Peyer's patch (tissue), 4 donors: Measurements from ENCODE around the gene MLPH. TPM values are rescaled to one million over a fixed set of nuclear protein-coding genes. Genes with fewer than 3 reads are reported as not detected.

Experiments
- DNase-seq, 3 donors: peaks; one replicate each; pipeline ENCODE4 v3.0.0-alpha.2; 2017 to 2019
- H3K27ac ChIP-seq, 4 donors: fragments of 200-600 bp; sonication (generic); one replicate each; pipeline ENCODE4 v1.5.1; 2016 to 2019
- H3K27me3 ChIP-seq, 2 donors: fragments of 200-600 bp; sonication (generic); one replicate each; pipeline ENCODE4 v1.5.1; 2019
- H3K36me3 ChIP-seq, 3 donors: fragments of 200-600 bp; sonication (generic); one replicate each; pipeline ENCODE4 v1.5.1; 2016 to 2019
- H3K4me1 ChIP-seq, 4 donors: fragments of 200-600 bp; sonication (generic); one replicate each; pipeline ENCODE4 v1.5.1; 2016 to 2019
- H3K4me3 ChIP-seq, 4 donors: fragments of 200-600 bp; sonication (generic); 1 replicate in 3 of 4; 2 replicates in 1 of 4; pipeline ENCODE4 v1.5.1; 2016 to 2019; ENCODE audit warnings: mild to moderate bottlenecking in 1 of 4
- H3K9me3 ChIP-seq, 4 donors: fragments of 200-600 bp; sonication (generic); one replicate each; pipeline ENCODE4 v1.5.1; 2016 to 2019; ENCODE audit warnings: mild to moderate bottlenecking in 1 of 4
- CTCF ChIP-seq, 6 experiments: fragments of 450-650 bp in 4 of 6; fragments of 200-600 bp in 2 of 6; sonication (generic) in 1 of 6; IDR thresholded peaks; one replicate each; pipeline ENCODE4 v1.5.1; 2017 to 2019; ENCODE audit warnings: antibody characterized with exemption in 6 of 6, mild to moderate bottlenecking in 3 of 6, moderate library complexity in 1 of 6
- POLR2A ChIP-seq, 2 donors: fragments of 450-650 bp; IDR thresholded peaks; one replicate each; pipeline ENCODE4 v1.5.1; 2017; ENCODE audit warnings: antibody characterized with exemption in 2 of 2, mild to moderate bottlenecking in 2 of 2, moderate library complexity in 2 of 2
- total RNA-seq, 4 donors: library from RNA; depleted of rRNA; stranded (reverse); fragments of >200 nt; gene quantifications; one replicate each; pipeline ENCODE4 v1.1.0, GENCODE V29; 2016

Gene MLPH
- total RNA-seq, 4 donors from 2014 or later = 82.5 to 195 (median 116) TPM

- H3K4me3 ChIP-seq = no peak overlapping the region
- no peaks in the 10 kb centered on the region for H3K27me3 ChIP-seq
- TF ChIP-seq CTCF (IDR thresholded peaks at IDR 0.05) (no peak), POLR2A (IDR thresholded peaks at IDR 0.05) (no peak)
- peak overlapping the region in 1 of 4 donors; percentile 55 for H3K27ac ChIP-seq
- peaks cover 0 to under 1% (median 0%) of the 10 kb centered on the region in 4 donors for H3K4me1 ChIP-seq
- no peaks in the 10 kb centered on the region for H3K36me3 ChIP-seq
- no peaks in the 10 kb centered on the region for H3K9me3 ChIP-seq
- no peak for DNase-seq
These were observed 15.0 kb downstream of the MLPH start for GRCh38 chr2:237501892-237502513.

- DNase-seq = no peak
- Histone ChIP-seq H3K4me3 (no peak overlapping the region), H3K27me3 (no peaks in the 10 kb centered on the region), H3K4me1 (peaks cover 0 to 7% (median 0%) of the 10 kb centered on the region in 4 donors), H3K27ac (no peak overlapping the region), H3K36me3 (no peaks in the 10 kb centered on the region), H3K9me3 (no peaks in the 10 kb centered on the region)
- TF ChIP-seq POLR2A (IDR thresholded peaks at IDR 0.05) = no peak
- no peak for TF ChIP-seq CTCF (IDR thresholded peaks at IDR 0.05)
These were observed 16.1 kb downstream of the MLPH start for GRCh38 chr2:237503201-237503600.

- H3K27ac ChIP-seq = no peak overlapping the region
These were observed 18.3 kb downstream of the MLPH start for GRCh38 chr2:237505188-237505939.

GRCh38 chr2:237507512-237507911, 20.5 kb downstream of the MLPH start:
- H3K27ac ChIP-seq = no peak overlapping the region
- DNase-seq = no peak
- no peaks in the 10 kb centered on the region for H3K36me3 ChIP-seq
- H3K27me3 ChIP-seq = no peaks in the 10 kb centered on the region
- no peak overlapping the region for H3K4me3 ChIP-seq
- H3K4me1 ChIP-seq = peaks cover 0 to 19% (median 0%) of the 10 kb centered on the region in 4 donors
- TF ChIP-seq POLR2A (IDR thresholded peaks at IDR 0.05) (no peak), CTCF (IDR thresholded peaks at IDR 0.05) (no peak)
- H3K9me3 ChIP-seq = no peaks in the 10 kb centered on the region

More at GRCh38 chr2:237505188-237505939, 18.3 kb downstream of the MLPH start:
- Histone ChIP-seq H3K27me3 (no peaks in the 10 kb centered on the region), H3K4me3 (no peak overlapping the region), H3K4me1 (peaks cover 0 to 19% (median 0%) of the 10 kb centered on the region in 4 donors), H3K36me3 (no peaks in the 10 kb centered on the region), H3K9me3 (no peaks in the 10 kb centered on the region)
- DNase-seq = no peak
- no peak for TF ChIP-seq CTCF (IDR thresholded peaks at IDR 0.05)
- TF ChIP-seq POLR2A (IDR thresholded peaks at IDR 0.05) = no peak

- peaks cover 0 to 19% (median 0%) of the 10 kb centered on the region in 4 donors for H3K4me1 ChIP-seq
- no peak for DNase-seq
- no peaks in the 10 kb centered on the region for H3K36me3 ChIP-seq
- H3K9me3 ChIP-seq = no peaks in the 10 kb centered on the region
- TF ChIP-seq CTCF (IDR thresholded peaks at IDR 0.05) (no peak), POLR2A (IDR thresholded peaks at IDR 0.05) (no peak)
- no peaks in the 10 kb centered on the region for H3K27me3 ChIP-seq
- H3K27ac ChIP-seq = no peak overlapping the region
- H3K4me3 ChIP-seq = no peak overlapping the region
These were observed 21.3 kb downstream of the MLPH start for GRCh38 chr2:237508361-237508760.
